GM06990 (cell line): ENCODE measurements around the gene CCDC57.
"Not testable (repeated sequence)": the region's sequence is repeated elsewhere in the genome, so short reads cannot be mapped to it uniquely, and the experiment has no call there.

Experiments
- DNase-seq: peaks from one replicate; pipeline ENCODE4 v3.0.0-alpha.2; 2011; ENCODE audit not compliant: insufficient read length; ENCODE audit errors: extremely low read depth
- H3K27me3 ChIP-seq: replicated peaks from 2 replicates; pipeline ENCODE4 v1.6.0; 2011; ENCODE audit warnings: low read length; ENCODE audit not compliant: control insufficient read depth, insufficient read depth
- H3K36me3 ChIP-seq: 2 replicates; pipeline ENCODE4 v1.5.1; 2011; ENCODE audit warnings: low read length; ENCODE audit not compliant: control insufficient read depth, insufficient read depth
- H3K4me3 ChIP-seq: replicated peaks from 2 replicates; pipeline ENCODE4 v1.5.1; 2011; ENCODE audit warnings: low read depth, mild to moderate bottlenecking, control low read depth, low read length
- CTCF ChIP-seq: IDR thresholded peaks from 2 replicates; pipeline ENCODE4 v1.5.1; 2011; ENCODE audit warnings: low read length, control low read depth, mild to moderate bottlenecking, inconsistent platforms; ENCODE audit not compliant: insufficient read depth, poor library complexity, severe bottlenecking

The CCDC57 gene

GRCh38 chr17:82148011-82148410 lies 64.6 kb downstream of the CCDC57 start:
- Histone ChIP-seq H3K27me3 (no peaks in the 10 kb centered on the region), H3K36me3 (no peaks in the 10 kb centered on the region), H3K4me3 (no peak overlapping the region)
- no peak for DNase-seq
- TF ChIP-seq CTCF = no peak

- TF ChIP-seq CTCF = no peak
- Histone ChIP-seq H3K27me3 (no peaks in the 10 kb centered on the region), H3K36me3 (no peaks in the 10 kb centered on the region), H3K4me3 (no peak overlapping the region)
- DNase-seq = no peak
Observed at GRCh38 chr17:82146663-82147654, 65.7 kb downstream of the CCDC57 start.

- Histone ChIP-seq H3K27me3 (no peaks in the 10 kb centered on the region), H3K4me3 (no peak overlapping the region), H3K36me3 (no peaks in the 10 kb centered on the region)
- no peak for DNase-seq
- no peak for TF ChIP-seq CTCF
Observed at GRCh38 chr17:82145550-82146155, 67.0 kb downstream of the CCDC57 start.

GRCh38 chr17:82143333-82143732 lies 69.3 kb downstream of the CCDC57 start:
- no peaks in the 10 kb centered on the region for H3K27me3 ChIP-seq
- H3K36me3 ChIP-seq = no peaks in the 10 kb centered on the region
- TF ChIP-seq CTCF = no peak
- no peak for DNase-seq
- H3K4me3 ChIP-seq = no peak overlapping the region

- H3K27me3 ChIP-seq, H3K4me3 ChIP-seq, DNase-seq, H3K36me3 ChIP-seq: not testable (repeated sequence)
Observed at GRCh38 chr17:82139961-82140360, 72.7 kb downstream of the CCDC57 start.

- no peak for DNase-seq
- no peak for TF ChIP-seq CTCF
- Histone ChIP-seq H3K27me3 (no peaks in the 10 kb centered on the region), H3K4me3 (no peak overlapping the region), H3K36me3 (no peaks in the 10 kb centered on the region)
Observed at GRCh38 chr17:82138511-82138992, 74.1 kb downstream of the CCDC57 start.
